HepG2 (cell line): ENCODE measurements around the gene MAMSTR. TPM values are rescaled to one million over a fixed set of nuclear protein-coding genes. Genes with fewer than 3 reads are reported as not detected.

Experiments
- FIP1L1 ChIP-seq: fragments of 200-400 bp; formaldehyde crosslinking; IDR thresholded peaks from 2 replicates; pipeline ENCODE4 v1.6.1; 2018; ENCODE audit warnings: low read depth, mild to moderate bottlenecking, low read length, moderate library complexity, borderline replicate concordance; ENCODE audit not compliant: insufficient read depth
- GLMP ChIP-seq: sonication (generic); formaldehyde crosslinking; IDR thresholded peaks from 2 replicates; pipeline ENCODE4 v1.9.0; 2021; ENCODE audit warnings: missing genetic modification reagents, mild to moderate bottlenecking, borderline replicate concordance
- HNRNPUL1 ChIP-seq: fragments of 200-400 bp; formaldehyde crosslinking; IDR thresholded peaks from 2 replicates; pipeline ENCODE4 v1.6.1; 2017; ENCODE audit warnings: low read depth, mild to moderate bottlenecking, low read length, moderate library complexity
- HOXA7 ChIP-seq: sonication (generic); formaldehyde crosslinking; IDR thresholded peaks from 2 replicates; pipeline ENCODE4 v1.8.1; 2022; ENCODE audit warnings: mild to moderate bottlenecking, missing genetic modification reagents, moderate library complexity
- KDM3A ChIP-seq: IDR thresholded peaks from 2 replicates; pipeline ENCODE4 v1.6.1; 2018; ENCODE audit warnings: low read depth, missing compliant biosample characterization
- MLLT10 ChIP-seq: sonication (generic); formaldehyde crosslinking; IDR thresholded peaks from 2 replicates; pipeline ENCODE4 v1.4.0; 2020; ENCODE audit warnings: missing genetic modification reagents
- PITX1 ChIP-seq: sonication (generic); formaldehyde crosslinking; IDR thresholded peaks from 2 replicates; pipeline ENCODE4 v1.5.1; 2020; ENCODE audit warnings: mild to moderate bottlenecking, missing genetic modification reagents
- SP2 ChIP-seq: sonication (generic); formaldehyde crosslinking; IDR thresholded peaks from 2 replicates; pipeline ENCODE4 v1.5.1; 2020; ENCODE audit warnings: mild to moderate bottlenecking, missing genetic modification reagents
- TMF1 ChIP-seq: sonication (generic); formaldehyde crosslinking; IDR thresholded peaks from 2 replicates; pipeline ENCODE4 v1.8.1; 2022; ENCODE audit warnings: low read depth, missing genetic modification reagents
- TRIM24 ChIP-seq: sonication (generic); formaldehyde crosslinking; IDR thresholded peaks from 2 replicates; pipeline ENCODE4 v1.8.0; 2022; ENCODE audit warnings: mild to moderate bottlenecking, missing genetic modification reagents
- XBP1 ChIP-seq: sonication (generic); formaldehyde crosslinking; IDR thresholded peaks from 2 replicates; pipeline ENCODE4 v1.5.0; 2020; ENCODE audit warnings: missing genetic modification reagents
- ZBTB44 ChIP-seq: sonication (generic); formaldehyde crosslinking; IDR thresholded peaks from 2 replicates; pipeline ENCODE4 v1.4.0; 2020; ENCODE audit warnings: missing genetic modification reagents
- ZHX1 ChIP-seq: sonication (generic); formaldehyde crosslinking; IDR thresholded peaks from 2 replicates; pipeline ENCODE4 v1.8.1; 2022; ENCODE audit warnings: low read depth, mild to moderate bottlenecking, missing genetic modification reagents
- ZNF362 ChIP-seq: sonication (generic); formaldehyde crosslinking; IDR thresholded peaks from 2 replicates; pipeline ENCODE4 v1.4.0; 2020; ENCODE audit warnings: missing genetic modification reagents, mild to moderate bottlenecking, borderline replicate concordance
- ZNF580 ChIP-seq: IDR thresholded peaks from 2 replicates; pipeline ENCODE4 v1.6.1; 2016; ENCODE audit warnings: low read depth, borderline replicate concordance
- ZNF674 ChIP-seq: sonication (generic); formaldehyde crosslinking; IDR thresholded peaks from 2 replicates; pipeline ENCODE4 v1.5.0; 2020; ENCODE audit warnings: low read depth, mild to moderate bottlenecking, missing genetic modification reagents
- ZNF737 ChIP-seq: sonication (generic); formaldehyde crosslinking; IDR thresholded peaks from 2 replicates; pipeline ENCODE4 v1.5.0; 2020; ENCODE audit warnings: missing genetic modification reagents, mild to moderate bottlenecking, borderline replicate concordance
- ZNF766 ChIP-seq: sonication (generic); formaldehyde crosslinking; IDR thresholded peaks from 2 replicates; pipeline ENCODE4 v1.5.0; 2020; ENCODE audit warnings: missing genetic modification reagents, borderline replicate concordance
- ZSCAN31 ChIP-seq: sonication (generic); formaldehyde crosslinking; IDR thresholded peaks from 2 replicates; pipeline ENCODE4 v1.5.0; 2020; ENCODE audit warnings: low read depth, mild to moderate bottlenecking, missing genetic modification reagents
- polyA plus RNA-seq, 8 experiments: library from polyadenylated mRNA; depleted of rRNA in 3 of 8; stranded (reverse) in 7 of 8; unstranded in 1 of 8; fragments of >200 nt; fragmentation: Illumina TruSeq in 4 of 8; extraction: Trizol in 4 of 8; gene quantifications; 2 replicates each; pipeline versions ENCODE4 v1.2.1 to v1.2.3, GENCODE V29; 2011 to 2016; ENCODE audit warnings: low read depth in 4 of 8, missing spikeins in 1 of 8, mixed read lengths in 1 of 8; ENCODE audit not compliant: insufficient read depth in 1 of 8
- total RNA-seq, 5 experiments: library from RNA; depleted of rRNA; stranded (reverse); fragments of >200 nt; fragmentation: Illumina TruSeq; extraction: Trizol; gene quantifications; 2 replicates each; pipeline ENCODE4 v1.2.3, GENCODE V29; 2016; ENCODE audit warnings: low read depth in 1 of 5

Gene MAMSTR
- total and polyA plus RNA-seq, 2 of the 13 experiments (the other 11 are each of a cell fraction or from before 2014, with no cell fraction given): 2.2 to 2.4 TPM

- TF ChIP-seq GLMP (CRISPR knock-in tag) (no peak), ZNF362 (CRISPR knock-in tag) (no peak), KDM3A (CRISPR knock-in tag) (no peak), HOXA7 (CRISPR knock-in tag) (no peak), ZNF674 (CRISPR knock-in tag) (no peak), ZSCAN31 (CRISPR knock-in tag) (peak; percentile 77), TMF1 (CRISPR knock-in tag) (peak; percentile 95), ZNF737 (no peak), PITX1 (CRISPR knock-in tag) (peak; percentile 28; the same call in 1 of the 2 replicates), TRIM24 (no peak), HNRNPUL1 (no peak), SP2 (no peak), FIP1L1 (no peak), ZNF580 (CRISPR knock-in tag) (no peak), XBP1 (CRISPR knock-in tag) (no peak), MLLT10 (no peak), ZHX1 (CRISPR knock-in tag) (0 out of 2 replicates have a peak, but pooled peaks have one; percentile 57), ZBTB44 (no peak), ZNF766 (CRISPR knock-in tag) (peak; percentile 63; the same call in 1 of the 2 replicates)
Observed at GRCh38 chr19:48738557-48739403, 19.3 kb upstream of the MAMSTR start (continued).
